NCI-H1092 treated with DMSO at 0.1 percent for 48 hours (cell line): ENCODE data around the gene ERBB4.

Experiments used
- DNase-seq: peaks from one replicate; lab custom pipeline; 2025; lab: John Stamatoyannopoulos, UW

Gene ERBB4

DNA sequence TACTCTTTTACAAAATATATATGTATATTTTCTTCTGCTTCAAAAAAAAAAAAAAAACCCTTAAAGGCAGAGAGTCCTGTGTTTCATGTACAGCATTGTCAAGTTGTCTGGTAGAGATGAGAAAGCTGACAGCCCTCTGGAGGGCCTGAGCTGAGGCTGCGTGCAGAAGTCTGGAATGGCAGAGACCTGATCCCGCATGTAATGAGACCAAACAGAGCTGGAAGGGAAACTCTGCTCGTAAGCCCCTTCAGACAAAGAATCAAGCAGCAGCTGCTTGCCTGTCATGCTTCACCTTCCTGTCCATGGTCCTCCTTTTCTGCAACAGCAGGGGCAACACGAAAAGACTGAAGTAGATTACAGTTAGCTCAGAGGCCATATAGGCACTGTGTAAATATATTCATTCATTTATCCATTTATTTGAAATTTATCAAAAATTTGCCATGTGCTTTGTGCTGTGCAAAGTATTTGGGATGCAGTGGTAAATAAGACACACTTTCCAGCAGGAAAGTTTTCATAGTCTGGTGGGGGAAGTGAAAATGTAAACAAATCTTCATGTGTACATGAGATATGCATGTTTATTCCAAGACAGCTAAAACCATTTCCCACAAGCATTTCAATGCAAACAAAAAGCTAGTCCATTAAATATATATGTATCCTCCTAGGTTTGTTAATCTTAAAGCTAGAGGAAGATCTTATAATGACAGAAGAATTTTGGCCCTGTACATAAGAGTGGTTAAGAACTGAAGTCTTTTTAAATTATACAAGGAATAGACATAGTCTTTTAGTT, 1069.5 kb downstream of the ERBB4 start:
- peak; percentile 28 for DNase-seq

DNA sequence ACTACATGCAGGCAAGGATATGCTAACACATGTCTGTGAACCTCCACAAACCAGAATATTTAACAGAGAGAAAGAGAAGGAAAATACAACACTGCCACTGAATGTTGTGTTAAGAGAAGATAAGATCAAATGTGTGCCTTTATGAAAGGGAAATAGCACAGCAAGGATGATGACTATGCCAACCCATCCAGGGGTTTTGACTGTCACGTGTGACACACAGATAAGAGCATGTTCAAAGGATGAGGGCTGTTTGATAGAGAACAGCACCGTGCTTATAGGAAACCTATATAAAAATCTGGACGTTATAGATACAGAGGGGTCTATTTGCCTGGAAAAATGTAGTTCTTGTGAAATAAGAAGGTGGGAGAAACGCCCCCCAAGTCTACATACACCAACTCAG, 1070.4 kb downstream of the ERBB4 start:
- DNase-seq, result no peak

DNA sequence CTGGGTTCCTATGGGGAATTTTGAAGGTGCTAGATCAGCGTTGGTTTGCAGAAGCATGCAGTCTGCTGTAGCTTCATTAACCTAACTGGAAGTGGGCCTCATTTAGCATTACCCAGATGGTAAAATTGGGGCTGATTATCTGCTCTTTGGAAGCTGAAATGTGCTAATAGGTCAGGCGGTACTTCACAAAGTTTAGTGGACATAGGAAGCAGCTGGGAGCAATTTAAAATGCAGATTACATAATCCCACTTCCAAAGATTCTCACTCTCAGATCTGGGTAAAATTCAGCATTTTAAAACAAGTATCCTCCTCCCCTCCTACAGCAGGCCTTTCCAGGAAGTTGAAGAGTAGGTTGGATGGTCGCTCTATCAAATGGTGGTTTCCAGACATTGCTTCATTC, 1075.2 kb downstream of the ERBB4 start:
- no peak for DNase-seq

DNA sequence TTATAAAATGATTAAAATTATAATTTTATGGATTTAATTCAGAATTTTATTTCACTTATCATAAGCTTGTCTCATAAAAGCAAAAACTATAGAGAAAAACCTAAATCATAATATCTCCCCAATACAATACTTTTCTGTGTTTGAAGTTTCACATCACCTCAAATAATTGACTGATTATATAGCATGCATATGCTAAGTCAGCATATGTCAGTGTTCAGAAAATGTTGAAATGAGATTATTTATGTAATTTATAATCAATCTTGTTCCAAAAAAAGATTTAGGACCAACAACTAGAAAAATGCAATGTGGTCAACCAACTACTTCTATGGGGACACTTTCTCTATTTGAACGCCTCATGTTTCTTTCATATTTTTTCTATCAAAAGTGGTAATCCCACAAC, 1079.6 kb downstream of the ERBB4 start:
- no peak for DNase-seq

DNA sequence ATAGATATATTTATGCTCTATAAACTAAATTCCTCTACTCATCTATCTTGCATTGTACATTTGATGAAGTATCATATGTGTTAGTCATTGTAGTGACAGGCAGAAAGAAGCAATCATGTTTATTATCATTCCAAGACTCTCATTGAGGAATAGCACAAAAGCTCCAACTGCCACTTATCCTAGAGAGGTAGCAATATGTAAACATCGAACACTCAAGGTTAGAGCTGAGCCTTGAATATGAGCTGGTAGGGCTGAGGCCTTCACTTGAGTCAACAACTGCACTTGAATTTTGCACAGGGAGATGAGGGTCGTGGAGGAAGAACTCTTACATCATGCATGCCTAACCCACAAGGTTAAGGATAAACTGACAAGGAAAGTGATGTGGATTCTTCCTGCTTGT, 1081.3 kb downstream of the ERBB4 start:
- no peak for DNase-seq

DNA sequence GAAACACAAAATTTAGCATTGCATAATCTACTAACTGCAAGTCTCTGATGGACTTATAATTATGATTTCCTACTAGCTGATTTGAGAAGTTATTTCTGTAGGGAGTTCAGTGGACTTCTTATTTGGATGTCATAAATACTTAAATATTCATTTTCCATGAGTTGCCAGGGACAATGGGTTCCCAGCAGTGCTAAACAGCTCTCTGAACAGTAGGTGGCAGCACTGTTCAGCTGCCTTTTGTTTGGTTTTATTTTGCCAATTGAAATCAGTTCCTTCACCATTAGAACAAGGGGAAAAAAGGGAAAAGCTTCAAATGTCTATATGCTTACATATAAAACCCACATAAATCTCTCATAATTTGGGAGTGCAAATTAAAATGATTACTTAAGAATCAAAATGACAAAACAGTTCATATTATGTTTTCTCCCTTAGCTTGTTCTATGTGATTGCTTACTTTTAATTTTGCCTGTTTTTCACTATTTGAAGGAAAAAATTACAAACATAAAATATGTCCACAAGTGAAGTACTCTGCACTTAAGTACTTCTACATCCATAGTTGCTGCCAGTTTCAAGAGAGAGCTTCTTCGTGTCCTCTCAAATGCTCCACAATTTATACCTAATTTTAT, 1083.3 kb downstream of the ERBB4 start:
- DNase-seq, result peak; percentile 61

DNA sequence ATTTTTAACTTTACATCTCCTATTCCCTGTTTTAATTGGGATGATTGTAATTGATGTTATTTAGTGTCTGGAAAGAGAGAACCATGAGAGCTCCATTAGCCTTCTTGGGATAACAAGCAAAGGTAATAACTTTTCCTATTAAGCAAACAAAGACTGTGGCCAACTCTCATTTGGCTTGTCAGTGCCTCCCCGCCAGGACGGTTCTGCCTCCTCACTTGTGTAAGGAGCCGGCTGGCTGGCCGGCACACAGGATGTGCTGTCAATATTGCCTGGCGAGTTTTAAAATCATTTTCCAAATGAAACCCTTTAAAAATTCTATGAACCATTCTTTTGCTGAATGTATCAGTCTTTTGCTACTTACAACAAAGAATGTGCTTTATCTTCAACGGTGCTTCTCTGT, 1083.9 kb downstream of the ERBB4 start:
- DNase-seq, result peak; percentile 75

DNA sequence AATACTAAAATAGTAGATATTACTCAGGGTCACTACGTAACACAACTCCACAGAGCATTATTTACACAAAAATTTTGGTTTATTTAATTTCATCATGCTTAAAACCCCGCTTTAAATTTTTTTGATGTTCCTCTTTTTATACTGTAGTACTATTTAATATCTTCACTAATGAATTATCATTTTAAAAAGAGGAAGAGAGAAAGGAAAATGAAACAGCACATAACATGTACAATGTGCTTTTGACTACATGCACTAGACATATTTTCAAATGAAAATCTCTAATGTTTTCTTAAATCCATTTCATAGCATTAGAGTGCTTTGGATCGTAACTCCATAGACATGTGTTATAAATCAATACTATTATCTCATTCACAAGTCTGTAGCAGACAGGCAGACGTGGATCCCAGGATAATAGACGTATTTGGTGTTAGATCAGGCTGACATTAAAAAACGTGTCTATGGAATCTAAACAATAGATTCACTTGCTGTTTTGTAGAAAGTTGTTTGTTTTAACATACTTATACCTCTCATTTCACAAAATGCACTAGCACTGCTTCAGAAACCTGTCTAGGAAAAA, 1085.2 kb downstream of the ERBB4 start:
- DNase-seq, result peak; percentile 28

DNA sequence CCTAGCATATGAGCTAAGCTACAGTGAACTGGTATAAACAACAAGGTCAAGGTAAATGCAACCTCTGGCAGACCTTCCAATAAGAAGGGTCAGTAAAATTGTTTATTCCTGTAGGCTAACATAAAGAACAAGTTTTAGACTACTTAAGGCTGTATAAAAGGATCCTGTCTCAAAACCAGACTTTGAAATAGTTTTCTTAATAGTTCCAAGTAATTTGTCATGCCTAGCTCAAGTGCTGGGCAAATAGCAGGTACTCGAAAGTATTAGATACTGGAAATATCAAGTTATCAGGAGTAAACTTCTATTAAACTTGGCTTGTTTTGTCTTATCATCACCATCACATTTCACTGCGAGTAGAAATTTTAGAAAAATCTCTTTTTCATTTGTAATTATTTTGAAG, 1087.0 kb downstream of the ERBB4 start:
- no peak for DNase-seq

DNA sequence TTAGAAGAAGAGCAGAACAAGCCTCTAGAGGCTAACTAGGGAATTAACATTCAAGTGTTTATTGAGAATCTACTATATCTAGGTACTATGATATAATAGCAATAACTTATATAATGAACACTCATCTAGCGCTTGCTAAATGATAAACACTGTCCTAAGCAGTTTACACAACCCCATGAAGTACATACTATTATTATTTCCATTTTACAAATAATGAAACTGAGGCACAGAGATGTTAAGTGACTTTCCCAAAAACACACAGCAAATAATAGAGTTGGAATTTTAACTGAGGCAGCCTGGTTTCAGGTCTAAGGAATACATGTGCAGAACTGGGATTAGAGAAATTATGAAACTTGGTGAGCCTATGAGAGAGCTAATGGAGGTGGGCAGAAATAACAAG, 1088.8 kb downstream of the ERBB4 start:
- no peak for DNase-seq

DNA sequence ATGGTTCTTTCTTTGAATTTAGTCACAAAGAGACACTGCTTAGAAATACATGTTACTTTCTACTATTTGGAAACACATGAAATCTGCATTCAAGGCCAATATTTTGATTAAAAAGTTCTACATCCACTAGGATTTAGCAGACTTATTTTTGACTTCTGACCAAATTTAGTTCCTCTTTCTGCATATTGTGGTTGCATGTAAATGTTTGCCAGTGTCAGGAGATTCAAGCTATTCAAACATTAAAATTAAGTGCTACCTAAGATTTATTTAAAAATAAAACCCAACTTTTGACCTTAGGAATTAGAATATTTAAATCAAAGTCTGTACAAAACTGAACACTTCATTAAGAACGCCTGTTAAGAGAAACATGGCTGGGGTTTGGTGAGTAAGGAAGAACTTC, 1091.1 kb downstream of the ERBB4 start:
- no peak for DNase-seq

DNA sequence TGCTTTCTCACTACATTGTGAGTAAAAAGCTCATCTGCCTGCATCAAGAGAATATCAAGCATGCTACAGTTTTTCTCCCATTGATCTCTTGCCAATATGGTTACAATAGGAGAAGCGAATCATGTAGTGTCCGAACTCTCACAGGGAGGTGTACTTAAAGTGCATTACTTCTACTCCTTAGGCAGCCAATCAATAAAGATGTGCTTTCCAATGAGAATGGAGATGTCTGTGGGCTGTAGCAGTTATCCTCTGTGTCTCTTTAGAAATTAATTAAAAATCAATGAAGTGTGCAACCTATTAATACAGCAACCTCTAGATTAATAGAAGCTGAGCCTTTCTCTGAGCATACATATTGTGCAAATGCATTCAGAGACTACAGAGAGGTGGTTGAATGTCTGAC, 1098.5 kb downstream of the ERBB4 start:
- DNase-seq, result no peak

DNA sequence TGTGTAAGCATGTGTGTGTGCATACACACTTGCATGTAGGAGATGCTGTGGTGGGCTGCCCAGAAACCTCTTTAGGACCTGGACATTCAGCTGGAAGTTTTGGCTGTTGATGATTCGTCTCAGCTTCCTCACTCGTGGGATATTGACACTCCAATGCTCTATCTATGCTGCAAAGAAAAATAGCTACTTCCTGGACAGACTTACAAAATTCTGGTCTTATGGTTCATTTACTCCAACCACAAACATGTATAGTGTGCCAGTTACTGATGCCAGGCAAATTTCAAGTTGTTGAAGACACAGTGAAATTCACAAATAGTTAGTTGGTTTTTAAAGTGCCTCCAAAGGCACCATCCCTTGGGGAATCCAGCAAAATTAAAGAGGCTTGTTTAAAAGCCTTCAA, 1099.6 kb downstream of the ERBB4 start:
- DNase-seq, result no peak

DNA sequence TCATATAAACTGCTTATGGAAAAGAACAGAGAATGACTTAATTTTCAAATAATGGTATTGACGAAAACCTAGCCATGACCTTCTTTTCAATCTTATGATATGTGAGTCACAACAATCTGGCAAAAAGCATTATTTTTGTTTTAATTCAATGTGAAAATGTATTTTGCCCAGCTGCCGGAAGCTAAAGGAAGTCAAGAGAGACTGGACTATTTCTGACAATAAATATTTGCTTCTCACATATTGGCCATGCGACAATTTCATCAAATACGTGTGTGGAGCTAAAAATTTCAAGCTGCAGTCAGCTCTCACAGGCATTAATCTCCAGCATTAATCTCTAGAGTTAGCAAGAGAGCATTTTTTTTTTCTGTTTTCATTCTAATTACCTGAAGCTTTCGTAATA, 1101.2 kb downstream of the ERBB4 start:
- DNase-seq, result peak; percentile 7

DNA sequence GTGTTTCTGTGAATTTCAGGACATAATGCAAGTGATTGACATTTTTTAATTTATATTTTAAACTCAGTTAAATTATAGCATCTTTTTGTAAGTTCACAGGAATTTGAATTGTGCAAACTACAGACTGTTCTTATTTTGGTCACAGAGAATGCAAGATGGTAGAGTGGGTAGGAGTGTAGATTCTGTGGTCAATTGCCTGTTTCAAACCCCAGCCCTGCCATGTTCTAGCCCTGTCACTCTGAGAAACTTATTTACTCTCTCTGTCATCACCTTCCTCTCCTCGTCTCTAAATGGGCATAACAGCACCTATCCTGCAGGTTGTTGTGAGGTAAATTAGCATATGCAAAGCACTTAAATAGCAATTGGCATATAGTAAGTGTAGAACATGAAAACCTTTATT, 1102.4 kb downstream of the ERBB4 start:
- DNase-seq, result no peak

DNA sequence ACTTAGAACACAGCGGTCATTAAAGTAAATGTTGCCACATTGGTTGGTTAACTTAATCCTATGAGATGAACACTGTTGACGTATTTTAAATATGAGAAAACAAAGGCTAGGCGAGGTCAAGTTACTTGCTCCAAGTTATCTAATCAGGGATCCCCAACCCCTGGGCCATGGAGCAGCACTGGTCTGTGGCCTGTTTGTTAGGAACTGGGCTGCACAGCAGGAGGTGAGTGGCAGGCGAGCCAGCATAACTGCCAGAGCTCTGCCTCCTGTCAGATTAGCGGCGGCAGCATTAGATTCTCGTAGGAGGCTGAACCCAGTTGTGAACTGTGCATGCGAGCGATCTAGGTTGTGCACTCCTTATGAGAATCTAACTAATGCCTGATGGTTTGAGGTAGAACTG, 1103.3 kb downstream of the ERBB4 start:
- DNase-seq, result no peak

DNA sequence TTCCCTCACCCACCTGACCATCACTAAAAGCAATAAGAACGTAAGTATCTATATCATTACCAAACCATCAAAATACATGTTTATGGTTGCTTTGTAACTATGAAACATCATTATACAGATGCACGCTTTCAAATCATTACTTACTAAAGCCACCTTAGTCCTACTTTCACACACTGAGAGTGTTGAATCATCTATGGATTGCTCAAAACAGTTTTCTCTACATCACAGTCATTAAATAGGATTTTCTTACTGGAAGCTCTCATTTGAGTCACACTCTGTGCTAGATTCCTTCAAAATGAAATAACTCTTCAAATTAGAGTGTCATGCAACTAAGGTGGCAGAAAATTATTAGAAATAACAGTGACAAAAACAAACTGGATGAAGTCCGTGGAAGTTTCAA, 1103.8 kb downstream of the ERBB4 start:
- DNase-seq, result no peak

DNA sequence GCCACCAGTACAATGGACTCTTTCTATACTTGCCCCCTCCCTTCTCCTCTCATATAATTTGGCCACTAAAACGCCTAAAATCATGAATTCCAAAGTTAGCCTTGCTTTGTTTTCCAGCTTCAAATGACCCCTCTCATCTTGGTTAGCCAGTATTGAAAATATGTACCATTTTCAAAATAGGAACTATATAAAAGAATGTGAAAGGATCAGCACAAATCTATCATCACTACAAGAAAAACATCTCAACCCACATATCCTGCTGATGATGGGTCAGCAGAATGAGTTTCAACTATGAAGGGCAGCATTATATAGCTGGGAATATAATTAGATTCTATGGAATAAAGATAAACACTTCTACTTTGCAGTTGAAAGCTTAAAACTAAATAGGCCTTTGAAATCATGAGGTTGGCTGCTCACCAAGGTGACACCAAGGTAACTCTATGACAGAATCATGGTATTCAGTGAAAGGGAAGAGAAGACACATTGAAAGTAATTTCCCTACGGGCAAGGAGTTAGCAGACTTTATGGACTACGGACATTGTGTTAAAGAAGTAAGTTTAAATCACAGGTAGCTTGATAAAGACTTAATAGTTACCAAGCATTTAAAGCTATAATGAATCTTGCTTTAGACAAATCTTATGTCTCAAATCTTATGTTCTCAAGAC, 1109.2 kb downstream of the ERBB4 start:
- no peak for DNase-seq

DNA sequence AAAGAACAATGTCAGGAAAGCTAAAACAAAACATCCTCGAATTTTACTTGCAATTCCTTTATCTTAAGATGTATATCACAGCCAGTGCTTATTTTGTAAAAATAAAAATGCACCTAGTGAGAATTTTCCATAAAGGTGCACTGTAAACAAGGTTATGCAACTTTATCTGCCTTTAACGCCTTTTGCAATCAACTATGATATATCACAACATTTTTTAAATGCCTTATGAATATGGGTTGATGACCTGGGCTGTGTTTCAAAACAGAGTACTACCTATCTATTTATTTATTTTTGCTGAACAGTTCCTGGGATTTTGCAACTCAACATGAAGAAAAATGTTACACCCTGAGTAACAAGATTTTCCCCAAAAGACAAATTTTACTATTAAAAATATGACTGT, 1112.4 kb downstream of the ERBB4 start:
- no peak for DNase-seq

DNA sequence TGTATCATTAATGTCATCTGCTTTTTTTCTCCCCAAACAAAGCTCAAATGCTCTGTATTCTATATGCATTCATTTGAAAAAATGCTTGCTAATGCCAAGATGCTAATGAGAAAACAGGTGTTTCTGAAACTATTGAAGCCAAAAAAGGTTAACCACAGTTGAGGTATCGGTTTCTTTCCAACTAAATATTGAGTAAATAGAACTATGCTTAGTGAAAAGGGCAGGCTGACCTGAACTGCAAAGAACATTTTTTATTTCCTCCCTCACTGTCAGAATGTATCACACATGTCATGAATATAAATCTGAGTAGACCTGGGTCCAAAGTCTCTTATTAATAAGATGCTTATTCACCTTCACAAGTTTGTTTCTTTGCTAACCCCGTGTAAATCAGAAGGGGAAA, 1115.6 kb downstream of the ERBB4 start:
- no peak for DNase-seq

DNA sequence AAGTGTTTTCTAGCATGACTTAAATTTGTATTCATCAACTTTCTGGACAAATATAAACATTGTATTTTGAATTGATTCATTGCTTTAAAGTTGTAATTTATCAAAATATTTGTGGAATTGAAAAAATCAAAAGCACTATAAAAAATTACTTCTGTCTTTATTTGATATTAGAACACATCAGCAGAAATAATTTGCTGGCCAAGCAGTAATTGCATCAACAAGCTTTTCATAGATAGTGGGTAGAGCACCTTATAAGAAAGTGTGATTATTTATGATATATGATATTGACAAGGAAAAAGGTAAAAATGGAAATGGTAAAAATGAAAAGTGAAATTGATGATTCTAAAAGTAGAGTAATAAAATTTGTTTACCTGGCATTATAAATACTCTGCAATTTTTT, 1121.1 kb downstream of the ERBB4 start:
- DNase-seq, result no peak

DNA sequence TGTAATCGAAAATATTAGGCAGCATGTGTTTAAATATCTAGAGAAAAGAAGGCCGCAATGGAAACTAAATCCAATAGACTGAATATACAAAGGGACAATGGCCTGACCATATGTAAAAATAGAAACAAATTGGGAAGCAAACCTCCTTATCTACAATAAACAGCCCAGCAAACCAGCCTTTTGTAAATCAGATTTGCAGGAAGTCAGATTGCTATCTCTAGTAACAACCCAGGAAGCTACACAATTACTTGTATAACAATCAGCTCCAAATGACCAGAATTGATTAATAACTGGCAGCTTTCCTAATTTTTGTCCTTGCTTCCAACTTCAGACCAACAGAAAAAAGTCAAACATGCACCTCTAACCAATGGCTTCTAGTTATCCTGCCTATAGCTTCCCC, 1122.2 kb downstream of the ERBB4 start:
- no peak for DNase-seq

DNA sequence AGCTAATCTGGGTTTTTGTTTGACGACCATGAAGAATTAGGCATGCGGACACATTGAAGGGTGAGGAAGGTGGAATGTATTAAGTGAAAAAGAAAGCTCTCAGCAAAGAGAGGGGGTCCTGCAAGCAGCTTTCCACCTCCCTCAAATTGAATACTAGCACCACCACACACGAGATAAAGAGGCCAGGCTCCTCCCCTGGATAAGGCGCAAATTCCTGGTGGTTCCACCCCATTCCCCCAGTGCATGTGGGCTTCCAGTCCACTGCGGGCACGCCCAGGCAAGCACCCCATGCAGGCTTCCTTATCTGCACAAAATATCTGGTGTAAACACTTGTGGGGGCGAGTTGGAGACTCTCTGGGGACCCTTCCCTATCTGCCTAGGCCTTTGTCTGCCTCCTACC, 1124.9 kb downstream of the ERBB4 start:
- no peak for DNase-seq
